HCT116 (cell line): ENCODE measurements around the gene MARCHF6. TPM values are rescaled to one million over a fixed set of nuclear protein-coding genes. Genes with fewer than 3 reads are reported as not detected.

ENCODE experiments used
- ATAC-seq: fragments of 200-7000 bp; cut with Tn5 transposase; 2 replicates; pipeline ENCODE4 v1.9.1; 2020; ENCODE audit warnings: mild to moderate bottlenecking, moderate library complexity
- BruUV-seq: library from RNA; stranded (reverse); fragments of 400-500 nt; replicated peaks from 2 replicates; lab custom pipeline; 2021; lab: Mats Ljungman, UMichigan
- CTCF ChIA-PET: fragments of 300-600 bp; sonication (Branson Sonifier 250); formaldehyde crosslinking; loops from one replicate; lab custom pipeline; 2021; ENCODE audit warnings: antibody characterized with exemption; lab: Charles Lee
- POLR2A ChIA-PET: fragments of 300-600, 350-600 bp; sonication (Branson Sonifier 250); formaldehyde crosslinking; loops from one replicate; lab custom pipeline; 2021; ENCODE audit warnings: antibody characterized with exemption; lab: Charles Lee
- RAD21 ChIA-PET, 2 experiments: fragments of 300-600 bp; sonication (Branson Sonifier 250); formaldehyde crosslinking; loops; one replicate each; lab custom pipeline; 2023; ENCODE audit warnings: low total read pairs in 2 of 2; ENCODE audit not compliant: uncharacterized antibody in 2 of 2, unreplicated experiment in 2 of 2, low non-redundant PET in 1 of 2; lab: Charles Lee
- DNase-seq: peaks from one replicate; pipeline ENCODE4 v3.0.0-alpha.2; 2010; ENCODE audit warnings: low read depth, low spot score
- H2AFZ ChIP-seq: fragments of 200-600 bp; shearing (Covaris generic), sonication (generic); 2 replicates; pipeline ENCODE4 v1.6.1; 2017; ENCODE audit warnings: low read depth, mixed run types, mixed read lengths, antibody characterized with exemption, low read length; ENCODE audit not compliant: poor library complexity, severe bottlenecking
- H3K27ac ChIP-seq: 2 replicates; pipeline ENCODE4 v1.5.1; 2012; ENCODE audit warnings: low read depth, low read length
- H3K27me3 ChIP-seq: fragments of 200-600 bp; sonication (generic); 2 replicates; pipeline ENCODE4 v1.6.1; 2016; ENCODE audit warnings: mixed run types, low read length, mixed read lengths; ENCODE audit not compliant: insufficient read depth
- H3K36me3 ChIP-seq, 2 experiments: fragments of 200-500 bp in 1 of 2; fragments of 200-600 bp in 1 of 2; sonication (Bioruptor generic) in 1 of 2; sonication (generic) in 1 of 2; 2 replicates each; pipeline versions ENCODE4 v1.5.1 to v1.6.1; 2014 to 2016; ENCODE audit warnings: low read length in 2 of 2, inconsistent platforms in 1 of 2, mixed read lengths in 1 of 2, mixed run types in 1 of 2; ENCODE audit not compliant: insufficient read depth in 2 of 2, control insufficient read depth in 1 of 2
- H3K4me1 ChIP-seq, 2 experiments: fragments of 200-600 bp in 1 of 2; sonication (generic) in 1 of 2; 2 replicates each; pipeline versions ENCODE4 v1.5.1 to v1.6.1; 2012 to 2017; ENCODE audit warnings: low read length in 2 of 2, inconsistent platforms in 1 of 2, mild to moderate bottlenecking in 1 of 2, mixed read lengths in 1 of 2, mixed run types in 1 of 2, moderate library complexity in 1 of 2; ENCODE audit not compliant: insufficient read depth in 2 of 2, control insufficient read depth in 1 of 2
- H3K4me2 ChIP-seq: fragments of 200-600 bp; sonication (generic); 2 replicates; pipeline ENCODE4 v1.6.1; 2017; ENCODE audit warnings: mixed run types, low read length, mixed read lengths
- H3K4me3 ChIP-seq, 2 experiments: fragments of 200-600 bp in 1 of 2; sonication (generic) in 1 of 2; replicated peaks in 1 of 2; 2 replicates each; pipeline ENCODE4 v1.5.1; 2011 to 2016; ENCODE audit warnings: low read length in 2 of 2, control low read depth in 1 of 2, low read depth in 1 of 2, mild to moderate bottlenecking in 1 of 2, mixed read lengths in 1 of 2, mixed run types in 1 of 2
- H3K79me2 ChIP-seq: fragments of 200-600 bp; sonication (generic); 2 replicates; pipeline ENCODE4 v1.6.1; 2017; ENCODE audit warnings: mild to moderate bottlenecking, mixed run types, low read length, moderate library complexity, mixed read lengths; ENCODE audit not compliant: insufficient read depth
- H3K9ac ChIP-seq: fragments of 200-600 bp; sonication (generic); 2 replicates; pipeline ENCODE4 v1.6.1; 2016; ENCODE audit warnings: low read length, mixed read lengths
- H3K9me2 ChIP-seq: fragments of 200-600 bp; sonication (generic), shearing (Covaris generic); 2 replicates; pipeline ENCODE4 v1.6.1; 2017; ENCODE audit warnings: mixed run types, mild to moderate bottlenecking, moderate library complexity; ENCODE audit not compliant: insufficient read depth
- H3K9me3 ChIP-seq, 2 experiments: fragments of 200-500 bp in 1 of 2; fragments of 200-600 bp in 1 of 2; sonication (Bioruptor generic) in 1 of 2; sonication (generic) in 1 of 2; 2 replicates each; pipeline ENCODE4 v1.6.1; 2014 to 2017; ENCODE audit warnings: low read length in 2 of 2, mixed read lengths in 2 of 2, inconsistent platforms in 1 of 2, low read depth in 1 of 2, mild to moderate bottlenecking in 1 of 2, mixed run types in 1 of 2, moderate library complexity in 1 of 2; ENCODE audit not compliant: control insufficient read depth in 1 of 2, insufficient read depth in 1 of 2
- H4K20me1 ChIP-seq: fragments of 200-600 bp; sonication (generic), shearing (Covaris generic); 2 replicates; pipeline ENCODE4 v1.6.1; 2017; ENCODE audit warnings: mixed run types, mild to moderate bottlenecking, moderate library complexity; ENCODE audit not compliant: insufficient read depth
- EGR1 ChIP-seq: IDR thresholded peaks from 2 replicates; pipeline ENCODE4 v1.6.1; 2012; ENCODE audit warnings: low read depth
- EZH2phosphoT487 ChIP-seq: fragments of 200-600 bp; IDR thresholded peaks from 2 replicates; pipeline ENCODE4 v1.6.1; 2018; ENCODE audit warnings: antibody characterized with exemption, borderline replicate concordance
- POLR2A ChIP-seq: IDR thresholded peaks from 2 replicates; pipeline ENCODE4 v1.7.0; 2011; ENCODE audit warnings: borderline replicate concordance; ENCODE audit not compliant: insufficient read depth, insufficient read length; ENCODE audit errors: extremely low read depth
- RAD21 ChIP-seq: IDR thresholded peaks from 2 replicates; pipeline ENCODE4 v1.6.1; 2012; ENCODE audit warnings: low read depth, mild to moderate bottlenecking
- SIN3A ChIP-seq: IDR thresholded peaks from 2 replicates; pipeline ENCODE4 v1.6.1; 2012; ENCODE audit warnings: low read depth
- TCF7L2 ChIP-seq: IDR thresholded peaks from 2 replicates; pipeline ENCODE4 v1.7.0; 2011; ENCODE audit warnings: borderline replicate concordance, inconsistent platforms; ENCODE audit not compliant: insufficient read depth, insufficient read length; ENCODE audit errors: extremely low read depth
- YY1 ChIP-seq: IDR thresholded peaks from 2 replicates; pipeline ENCODE4 v1.6.1; 2011; ENCODE audit warnings: low read length, low read depth, moderate library complexity, mild to moderate bottlenecking; ENCODE audit not compliant: insufficient replicate concordance; ENCODE audit errors: extremely low read depth
- intact Hi-C: fragments of 100-400 bp; cut with micrococcal nuclease; formaldehyde crosslinking; loops from 2 replicates; pipeline ENCODE4 v1.10.0; 2022
- total RNA-seq: library from RNA; stranded (reverse); gene quantifications from one replicate; pipeline ENCODE4 v1.2.1, GENCODE V29; 2021; ENCODE audit not compliant: unreplicated experiment
- TF ChIP-seq, protein P1 (sequence below): IDR thresholded peaks from 2 replicates; pipeline ENCODE4 v1.6.1; 2011; ENCODE audit warnings: mild to moderate bottlenecking, low read length, moderate library complexity; ENCODE audit not compliant: insufficient replicate concordance; ENCODE audit errors: extremely low read depth

MARCHF6 gene
- total RNA-seq, 1 experiment from 2014 or later, result 144 TPM

DNA sequence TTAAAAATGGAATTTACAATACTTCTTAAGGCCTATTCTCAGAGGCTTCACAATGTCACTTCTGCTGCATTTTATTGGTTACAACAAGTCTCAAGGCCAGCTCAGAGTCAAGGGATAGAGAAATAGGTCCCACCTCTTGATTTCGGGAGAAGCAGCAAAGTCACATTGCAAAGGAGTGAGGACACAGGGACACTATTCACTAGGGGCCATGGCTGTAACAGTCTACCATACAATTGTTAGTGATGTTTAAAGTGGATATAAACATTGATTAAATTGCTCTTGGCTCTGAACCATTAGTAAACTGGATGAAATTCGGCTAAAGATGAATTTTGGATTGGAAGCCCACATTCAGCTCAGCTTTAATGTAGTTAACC, 24.1 kb upstream of the MARCHF6 start:
- Histone ChIP-seq H2AFZ (no peak overlapping the region), H3K4me2 (no peak overlapping the region), H3K9me3 (no peaks in the 10 kb centered on the region), H3K9ac (no peak overlapping the region), H4K20me1 (no peaks in the 10 kb centered on the region), H3K27ac (no peak overlapping the region), H3K4me1 (no peaks in the 10 kb centered on the region), H3K9me2 (no peaks in the 10 kb centered on the region), H3K79me2 (no peaks in the 10 kb centered on the region), H3K4me3 (no peak overlapping the region), H3K27me3 (peaks cover 6% of the 10 kb centered on the region; the same call in 1 of the 2 replicates), H3K36me3 (no peaks in the 10 kb centered on the region)
- intact Hi-C loops, result no loop called here
- ChIA-PET CTCF (interaction anchor here (1.6 kb wide), 1 partner anchor 25 kb away, joined by 3 read pairs; no protein-coding TSS in a partner anchor), POLR2A (interaction anchor here (1.6 kb wide), 1 partner anchor 24 kb away, joined by 5 read pairs; the partner anchor contains the start of gene MARCHF6), RAD21 (no interaction called here)
- no TSS peak for BruUV-seq
- no peak for TF ChIP-seq POLR2A
- ATAC-seq (no peak), DNase-seq (no peak)

DNA sequence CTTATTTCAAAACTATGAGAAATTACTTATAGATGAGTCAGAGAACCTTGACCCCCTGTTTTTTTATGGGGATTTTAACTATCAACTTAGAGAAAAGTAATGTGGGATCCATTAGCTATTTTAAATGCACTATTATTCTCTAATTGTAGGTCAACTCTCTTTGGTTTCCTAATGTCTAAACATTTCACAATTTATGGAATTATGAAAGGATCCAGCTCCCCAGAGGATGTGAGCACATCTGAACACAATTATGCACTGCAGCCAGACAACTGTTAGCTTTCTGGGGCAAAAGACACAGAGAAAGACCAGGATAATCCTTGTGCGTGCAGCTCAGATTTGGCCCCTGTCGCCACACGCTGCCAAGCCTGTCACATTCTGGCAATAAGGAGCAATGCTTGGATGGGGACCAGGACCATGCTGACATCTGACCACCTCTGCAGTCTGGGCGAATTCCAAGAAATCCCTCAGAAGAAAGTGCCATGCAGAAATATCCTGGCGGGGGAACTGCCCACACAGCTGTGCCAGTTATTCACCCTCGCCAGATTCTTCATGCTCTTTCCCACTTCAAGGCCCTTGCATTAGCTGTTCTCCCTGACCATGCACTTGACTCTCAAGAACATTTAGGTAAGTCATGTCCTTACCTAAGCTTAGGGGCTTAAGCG, 23.5 kb upstream of the MARCHF6 start:
- Histone ChIP-seq H3K9me2 (no peaks in the 10 kb centered on the region), H3K4me2 (no peak overlapping the region), H3K36me3 (no peaks in the 10 kb centered on the region), H3K9ac (no peak overlapping the region), H3K27me3 (peaks cover 6% of the 10 kb centered on the region; the same call in 1 of the 2 replicates), H2AFZ (no peak overlapping the region), H3K4me1 (no peaks in the 10 kb centered on the region), H3K79me2 (no peaks in the 10 kb centered on the region), H3K4me3 (no peak overlapping the region), H3K9me3 (no peaks in the 10 kb centered on the region), H4K20me1 (no peaks in the 10 kb centered on the region), H3K27ac (no peak overlapping the region)
- ChIA-PET RAD21 (no interaction called here), CTCF (interaction anchor here (1.6 kb wide), 1 partner anchor 25 kb away, joined by 3 read pairs; no protein-coding TSS in a partner anchor), POLR2A (interaction anchor here (1.6 kb wide), 1 partner anchor 23 kb away, joined by 5 read pairs; the partner anchor contains the start of gene MARCHF6)
- intact Hi-C loops, result no loop called here
- BruUV-seq, result no TSS peak
- TF ChIP-seq, protein P1, sequence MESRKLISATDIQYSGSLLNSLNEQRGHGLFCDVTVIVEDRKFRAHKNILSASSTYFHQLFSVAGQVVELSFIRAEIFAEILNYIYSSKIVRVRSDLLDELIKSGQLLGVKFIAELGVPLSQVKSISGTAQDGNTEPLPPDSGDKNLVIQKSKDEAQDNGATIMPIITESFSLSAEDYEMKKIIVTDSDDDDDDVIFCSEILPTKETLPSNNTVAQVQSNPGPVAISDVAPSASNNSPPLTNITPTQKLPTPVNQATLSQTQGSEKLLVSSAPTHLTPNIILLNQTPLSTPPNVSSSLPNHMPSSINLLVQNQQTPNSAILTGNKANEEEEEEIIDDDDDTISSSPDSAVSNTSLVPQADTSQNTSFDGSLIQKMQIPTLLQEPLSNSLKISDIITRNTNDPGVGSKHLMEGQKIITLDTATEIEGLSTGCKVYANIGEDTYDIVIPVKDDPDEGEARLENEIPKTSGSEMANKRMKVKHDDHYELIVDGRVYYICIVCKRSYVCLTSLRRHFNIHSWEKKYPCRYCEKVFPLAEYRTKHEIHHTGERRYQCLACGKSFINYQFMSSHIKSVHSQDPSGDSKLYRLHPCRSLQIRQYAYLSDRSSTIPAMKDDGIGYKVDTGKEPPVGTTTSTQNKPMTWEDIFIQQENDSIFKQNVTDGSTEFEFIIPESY, result no peak
- no peak for TF ChIP-seq RAD21
- no peak for TF ChIP-seq SIN3A
- TF ChIP-seq YY1, result no peak
- TF ChIP-seq EGR1, result no peak
- no peak for TF ChIP-seq TCF7L2
- TF ChIP-seq EZH2phosphoT487, result no peak
- ATAC-seq (no peak), DNase-seq (no peak)
